ENCODE measurements around the gene MEIOSIN. TPM values are rescaled to one million over a fixed set of nuclear protein-coding genes. Genes with fewer than 3 reads are reported as not detected.

Gene MEIOSIN
- total RNA-seq, 1 donor from 2014 or later: not detected

GRCh38 chr19:45763691-45764294 is 30.6 kb downstream of the MEIOSIN start:
- intact Hi-C loops (cut with micrococcal nuclease): no loop called here

GRCh38 chr19:45764475-45764874 is 31.2 kb downstream of the MEIOSIN start:
- intact Hi-C loops (cut with micrococcal nuclease): no loop called here

- intact Hi-C loops (cut with micrococcal nuclease): no loop called here
Measured at GRCh38 chr19:45764945-45765701, 31.9 kb downstream of the MEIOSIN start.

GRCh38 chr19:45765702-45766295 is 32.6 kb downstream of the MEIOSIN start:
- intact Hi-C loops (cut with micrococcal nuclease): no loop called here

GRCh38 chr19:45766296-45766868 is 33.1 kb downstream of the MEIOSIN start:
- intact Hi-C loops (cut with micrococcal nuclease): no loop called here

GRCh38 chr19:45766869-45767346 is 33.7 kb downstream of the MEIOSIN start:
- intact Hi-C loops (cut with micrococcal nuclease): no loop called here

GRCh38 chr19:45767410-45767880 is 34.2 kb downstream of the MEIOSIN start:
- intact Hi-C loops (cut with micrococcal nuclease): no loop called here

- intact Hi-C loops (cut with micrococcal nuclease): no loop called here
Measured at GRCh38 chr19:45767881-45768654, 34.8 kb downstream of the MEIOSIN start.

- intact Hi-C loops (cut with micrococcal nuclease): no loop called here
Measured at GRCh38 chr19:45768655-45768983, 35.4 kb downstream of the MEIOSIN start.

- intact Hi-C loops (cut with micrococcal nuclease): loop anchor here (1.0 kb wide), 4 partner anchors 39 to 226 kb away; partner anchors contain the start of genes CCDC61, FBXO46, IRF2BP1 and MYPOP
Measured at GRCh38 chr19:45768984-45769782, 35.9 kb downstream of the MEIOSIN start, which contains the start of gene SIX5. Gene SIX5 (minus strand): TSS chr19:45769252. CDS start chr19:45768844, 408 bp downstream.

- intact Hi-C loops (cut with micrococcal nuclease): loop anchor here (1.0 to 10.0 kb wide), 15 partner anchors 9 to 495 kb away; partner anchors contain the start of genes CCDC61, FBXO46, IRF2BP1 and MYPOP
Measured at GRCh38 chr19:45769821-45770191, 36.6 kb downstream of the MEIOSIN start.

GRCh38 chr19:45770192-45771101 is 37.2 kb downstream of the MEIOSIN start:
- intact Hi-C loops (cut with micrococcal nuclease): loop anchor here (1.0 to 10.0 kb wide), 11 partner anchors 9 to 494 kb away; partner anchors contain the start of genes OPA3, QPCTL and SYMPK

GRCh38 chr19:45771311-45771933 is 38.2 kb downstream of the MEIOSIN start:
- intact Hi-C loops (cut with micrococcal nuclease): loop anchor here (5.0 to 10.0 kb wide), 2 partner anchors 246 to 493 kb away; no protein-coding TSS in a partner anchor

GRCh38 chr19:45772130-45772840 is 39.0 kb downstream of the MEIOSIN start:
- intact Hi-C loops (cut with micrococcal nuclease): loop anchor here (5.0 to 10.0 kb wide), 2 partner anchors 245 to 493 kb away; no protein-coding TSS in a partner anchor

GRCh38 chr19:45772912-45773311 is 39.7 kb downstream of the MEIOSIN start:
- intact Hi-C loops (cut with micrococcal nuclease): loop anchor here (5.0 to 10.0 kb wide), 2 partner anchors 244 to 492 kb away; no protein-coding TSS in a partner anchor

- intact Hi-C loops (cut with micrococcal nuclease): loop anchor here (5.0 to 10.0 kb wide), 2 partner anchors 244 to 491 kb away; no protein-coding TSS in a partner anchor
Measured at GRCh38 chr19:45773384-45773783, 40.1 kb downstream of the MEIOSIN start.

GRCh38 chr19:45774765-45775164 is 41.5 kb downstream of the MEIOSIN start:
- intact Hi-C loops (cut with micrococcal nuclease): loop anchor here (5.0 to 10.0 kb wide), 2 partner anchors 243 to 490 kb away; no protein-coding TSS in a partner anchor

Measured in T-helper 1 cell treated with Interleukin-12 subunit alpha and Interleukin-12 subunit beta and Interleukin-4 antibody, amounts not matched to agents 30 ng/mL and 1 ng/mL, for 36 hours (primary cell).